ENCODE data around the gene GSAP.

Gene GSAP

DNA sequence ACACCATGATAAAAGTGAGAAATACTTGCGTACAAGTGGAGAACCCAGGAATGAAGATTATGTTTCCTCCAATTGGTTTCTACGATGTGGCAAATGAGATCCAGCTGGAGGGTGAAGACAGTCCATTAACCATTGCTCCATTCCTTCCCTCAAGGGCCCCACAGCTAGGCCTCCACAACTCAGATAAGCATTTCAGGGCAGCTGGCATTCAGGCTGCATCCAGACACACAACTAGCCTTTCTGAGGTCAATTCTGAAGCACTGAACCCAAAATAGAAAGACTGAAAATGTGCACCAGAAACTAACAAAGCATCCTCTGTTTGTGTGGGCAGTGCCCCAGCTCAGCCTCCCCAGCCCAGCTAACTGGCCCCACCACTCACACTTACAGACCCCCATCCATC, 94.8 kb downstream of the GSAP start:
- H3K4me3 ChIP-seq (ENCODE audit: low read depth, low read length) = no peak overlapping the region
- TF ChIP-seq, protein P1, sequence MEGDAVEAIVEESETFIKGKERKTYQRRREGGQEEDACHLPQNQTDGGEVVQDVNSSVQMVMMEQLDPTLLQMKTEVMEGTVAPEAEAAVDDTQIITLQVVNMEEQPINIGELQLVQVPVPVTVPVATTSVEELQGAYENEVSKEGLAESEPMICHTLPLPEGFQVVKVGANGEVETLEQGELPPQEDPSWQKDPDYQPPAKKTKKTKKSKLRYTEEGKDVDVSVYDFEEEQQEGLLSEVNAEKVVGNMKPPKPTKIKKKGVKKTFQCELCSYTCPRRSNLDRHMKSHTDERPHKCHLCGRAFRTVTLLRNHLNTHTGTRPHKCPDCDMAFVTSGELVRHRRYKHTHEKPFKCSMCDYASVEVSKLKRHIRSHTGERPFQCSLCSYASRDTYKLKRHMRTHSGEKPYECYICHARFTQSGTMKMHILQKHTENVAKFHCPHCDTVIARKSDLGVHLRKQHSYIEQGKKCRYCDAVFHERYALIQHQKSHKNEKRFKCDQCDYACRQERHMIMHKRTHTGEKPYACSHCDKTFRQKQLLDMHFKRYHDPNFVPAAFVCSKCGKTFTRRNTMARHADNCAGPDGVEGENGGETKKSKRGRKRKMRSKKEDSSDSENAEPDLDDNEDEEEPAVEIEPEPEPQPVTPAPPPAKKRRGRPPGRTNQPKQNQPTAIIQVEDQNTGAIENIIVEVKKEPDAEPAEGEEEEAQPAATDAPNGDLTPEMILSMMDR (IDR thresholded peaks at IDR 0.05; ENCODE audit: borderline replicate concordance, insufficient read depth, low read depth, low read length) = no peak

DNA sequence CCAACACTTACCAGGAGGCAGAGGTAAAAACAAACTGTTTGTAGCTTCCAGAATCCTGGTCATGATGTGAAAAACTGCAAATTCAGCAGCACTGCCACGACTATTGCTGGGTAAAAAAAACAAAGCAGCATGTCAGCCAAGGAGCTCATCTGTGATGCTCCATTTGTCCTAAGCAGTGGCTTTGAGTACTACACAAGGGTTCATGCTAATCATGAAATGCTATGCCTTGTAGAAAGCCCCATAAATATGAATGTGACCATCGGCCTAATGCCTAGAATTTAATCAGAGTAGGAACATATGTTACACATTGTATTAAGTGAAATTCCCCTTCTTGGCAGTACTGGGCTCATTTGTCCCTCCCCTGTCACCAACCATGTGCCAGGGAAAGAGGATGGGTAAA, 95.4 kb downstream of the GSAP start:
- TF ChIP-seq, protein P1 (IDR thresholded peaks at IDR 0.05; ENCODE audit: borderline replicate concordance, insufficient read depth, low read depth, low read length) = no peak
- H3K4me3 ChIP-seq (ENCODE audit: low read depth, low read length) = no peak overlapping the region

- TF ChIP-seq, protein P1 (IDR thresholded peaks at IDR 0.05; ENCODE audit: borderline replicate concordance, insufficient read depth, low read depth, low read length) = no peak
- H3K4me3 ChIP-seq (ENCODE audit: low read depth, low read length) = no peak overlapping the region
Measured at GRCh38 chr7:77320137-77320536, 96.0 kb downstream of the GSAP start.

- TF ChIP-seq, protein P1 (IDR thresholded peaks at IDR 0.05; ENCODE audit: borderline replicate concordance, insufficient read depth, low read depth, low read length) = no peak
- no peak overlapping the region for H3K4me3 ChIP-seq (ENCODE audit: low read depth, low read length)
Measured at GRCh38 chr7:77318019-77318418, 98.1 kb downstream of the GSAP start.

DNA sequence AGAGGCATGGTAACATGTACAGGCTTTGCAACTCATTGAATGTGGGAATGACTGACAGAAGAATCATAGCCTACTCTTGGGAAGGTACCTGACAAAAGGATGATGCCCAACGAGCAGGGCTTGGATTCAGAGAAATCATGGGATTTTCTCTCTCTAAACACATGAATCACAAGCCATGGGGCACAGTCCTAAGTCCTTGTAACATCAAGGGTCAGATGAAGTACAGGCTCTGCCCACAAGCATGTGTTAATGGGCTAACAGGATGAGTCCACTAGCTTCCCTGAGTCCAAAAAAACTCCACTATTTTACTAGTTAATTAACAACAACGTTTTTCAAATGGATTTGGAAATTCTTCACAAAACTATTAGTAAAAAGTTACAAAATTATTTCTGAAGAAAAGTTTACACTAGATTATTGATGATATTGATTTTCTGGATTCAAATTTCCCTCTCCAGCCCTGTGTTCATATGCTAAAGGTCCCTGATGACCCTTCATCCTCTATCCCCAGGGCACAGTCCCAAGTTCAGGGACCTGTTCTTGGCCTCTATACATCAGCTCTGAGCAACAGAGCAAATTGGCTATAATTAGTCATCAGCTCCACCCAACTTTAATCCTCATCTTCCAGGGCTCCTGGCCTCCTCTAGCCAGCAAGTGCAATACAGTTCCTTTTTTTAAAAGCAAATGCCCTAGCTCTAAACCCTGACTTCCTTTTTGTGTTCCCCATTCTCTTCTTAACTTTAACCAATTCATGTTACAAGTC, 99.8 kb downstream of the GSAP start:
- no peak overlapping the region for H3K4me3 ChIP-seq (ENCODE audit: low read depth, low read length)
- TF ChIP-seq, protein P1 (IDR thresholded peaks at IDR 0.05; ENCODE audit: borderline replicate concordance, insufficient read depth, low read depth, low read length) = no peak

DNA sequence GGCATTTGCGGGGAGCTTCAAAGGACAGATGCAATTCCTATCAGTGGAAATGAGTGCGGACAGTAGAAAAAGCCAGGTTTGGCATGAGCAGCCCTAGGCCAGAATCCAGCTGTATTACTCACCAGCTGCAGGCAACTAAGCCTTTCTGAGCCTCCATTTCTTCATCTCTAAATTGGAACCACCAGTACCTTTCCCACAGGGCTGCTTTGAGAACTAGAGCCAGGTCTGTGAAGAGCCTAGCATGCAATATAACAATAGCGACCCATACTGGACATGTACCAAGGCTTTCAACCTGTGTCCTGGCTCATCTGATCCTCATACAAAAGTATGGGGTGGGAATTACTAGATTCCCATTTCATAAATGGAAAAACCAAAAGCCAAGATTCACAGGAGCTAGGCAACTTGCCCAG, 101.0 kb downstream of the GSAP start:
- no peak overlapping the region for H3K4me3 ChIP-seq (ENCODE audit: low read depth, low read length)
- TF ChIP-seq, protein P1 (IDR thresholded peaks at IDR 0.05; ENCODE audit: borderline replicate concordance, insufficient read depth, low read depth, low read length) = no peak

GRCh38 chr7:77313876-77314480, 102.2 kb downstream of the GSAP start:
- TF ChIP-seq, protein P1 (IDR thresholded peaks at IDR 0.05; ENCODE audit: borderline replicate concordance, insufficient read depth, low read depth, low read length) = no peak
- H3K4me3 ChIP-seq (ENCODE audit: low read depth, low read length) = no peak overlapping the region

All from GM12875 (cell line).